AG09309 (cell line): Measurements from ENCODE around the gene HELZ.

Experiments used
- DNase-seq: peaks from one replicate; pipeline ENCODE4 v3.0.0-alpha.2; 2010; ENCODE audit warnings: low read depth
- H3K4me3 ChIP-seq: 2 replicates; pipeline ENCODE4 v1.5.1; 2011; ENCODE audit warnings: mild to moderate bottlenecking, low read depth, low read length, moderate library complexity; ENCODE audit not compliant: control insufficient read depth
- TF ChIP-seq, protein P1 (sequence below): IDR thresholded peaks from 2 replicates; pipeline ENCODE4 v1.5.1; 2011; ENCODE audit warnings: mild to moderate bottlenecking, low read depth, low read length, inconsistent platforms; ENCODE audit not compliant: insufficient read depth, control insufficient read depth; ENCODE audit errors: missing control alignments

Gene HELZ

DNA sequence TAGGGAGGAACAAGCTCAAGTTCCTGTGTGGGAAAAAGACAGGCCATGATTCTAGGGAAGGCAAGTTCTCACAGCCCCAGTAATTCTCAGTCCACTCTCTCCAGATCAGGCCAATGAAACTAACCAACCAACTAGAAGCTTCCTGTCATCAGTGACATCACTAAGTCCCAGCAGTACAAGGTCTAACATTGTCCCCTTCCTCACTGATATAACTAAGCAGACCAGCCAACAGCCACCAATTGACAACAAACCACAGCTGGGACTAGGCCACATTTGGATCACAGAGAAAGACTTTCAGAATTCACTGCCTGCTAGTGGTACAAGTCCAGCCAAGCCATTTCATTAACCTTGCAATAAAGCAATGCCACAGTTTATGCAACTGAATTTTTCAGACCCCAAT, 106.6 kb downstream of the HELZ start:
- H3K4me3 ChIP-seq: no peak overlapping the region
- TF ChIP-seq, protein P1, sequence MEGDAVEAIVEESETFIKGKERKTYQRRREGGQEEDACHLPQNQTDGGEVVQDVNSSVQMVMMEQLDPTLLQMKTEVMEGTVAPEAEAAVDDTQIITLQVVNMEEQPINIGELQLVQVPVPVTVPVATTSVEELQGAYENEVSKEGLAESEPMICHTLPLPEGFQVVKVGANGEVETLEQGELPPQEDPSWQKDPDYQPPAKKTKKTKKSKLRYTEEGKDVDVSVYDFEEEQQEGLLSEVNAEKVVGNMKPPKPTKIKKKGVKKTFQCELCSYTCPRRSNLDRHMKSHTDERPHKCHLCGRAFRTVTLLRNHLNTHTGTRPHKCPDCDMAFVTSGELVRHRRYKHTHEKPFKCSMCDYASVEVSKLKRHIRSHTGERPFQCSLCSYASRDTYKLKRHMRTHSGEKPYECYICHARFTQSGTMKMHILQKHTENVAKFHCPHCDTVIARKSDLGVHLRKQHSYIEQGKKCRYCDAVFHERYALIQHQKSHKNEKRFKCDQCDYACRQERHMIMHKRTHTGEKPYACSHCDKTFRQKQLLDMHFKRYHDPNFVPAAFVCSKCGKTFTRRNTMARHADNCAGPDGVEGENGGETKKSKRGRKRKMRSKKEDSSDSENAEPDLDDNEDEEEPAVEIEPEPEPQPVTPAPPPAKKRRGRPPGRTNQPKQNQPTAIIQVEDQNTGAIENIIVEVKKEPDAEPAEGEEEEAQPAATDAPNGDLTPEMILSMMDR: no peak
- no peak for DNase-seq

DNA sequence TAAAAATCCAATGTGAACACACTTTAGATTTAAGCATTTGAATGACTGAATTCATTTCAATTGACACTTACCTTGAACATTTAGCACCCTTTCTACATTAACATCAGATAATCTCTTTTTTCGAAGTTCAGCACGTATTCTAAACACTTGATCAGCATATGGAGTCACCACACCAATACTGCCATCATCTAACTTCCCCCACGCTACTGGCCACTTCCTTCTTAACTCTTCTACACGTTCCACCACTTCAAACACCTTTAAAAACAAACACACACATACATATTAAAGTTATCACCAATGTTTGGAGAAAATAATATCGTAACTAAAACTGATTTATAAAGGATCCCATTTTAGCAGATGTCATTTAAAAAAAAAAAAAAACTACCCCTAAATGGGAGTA, 107.1 kb downstream of the HELZ start:
- TF ChIP-seq, protein P1: no peak
- no peak for DNase-seq
- no peak overlapping the region for H3K4me3 ChIP-seq

DNA sequence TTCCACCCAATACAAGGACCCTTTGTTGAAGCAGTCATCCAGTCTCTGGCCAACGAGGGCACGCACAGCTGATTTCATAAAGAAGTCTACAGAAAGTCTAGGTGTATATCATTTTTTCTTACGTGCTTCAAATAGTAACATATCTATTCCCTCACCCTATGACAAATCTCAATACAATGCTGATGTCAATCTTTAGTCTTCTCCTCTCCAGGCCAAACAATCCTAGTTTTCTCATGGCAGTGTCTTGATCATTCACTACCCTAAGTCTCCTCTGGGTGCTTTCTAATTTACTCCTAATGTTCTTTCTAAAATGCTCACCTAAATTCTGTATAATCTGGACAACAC, 108.0 kb downstream of the HELZ start:
- no peak for DNase-seq
- no peak overlapping the region for H3K4me3 ChIP-seq
- TF ChIP-seq, protein P1: no peak

DNA sequence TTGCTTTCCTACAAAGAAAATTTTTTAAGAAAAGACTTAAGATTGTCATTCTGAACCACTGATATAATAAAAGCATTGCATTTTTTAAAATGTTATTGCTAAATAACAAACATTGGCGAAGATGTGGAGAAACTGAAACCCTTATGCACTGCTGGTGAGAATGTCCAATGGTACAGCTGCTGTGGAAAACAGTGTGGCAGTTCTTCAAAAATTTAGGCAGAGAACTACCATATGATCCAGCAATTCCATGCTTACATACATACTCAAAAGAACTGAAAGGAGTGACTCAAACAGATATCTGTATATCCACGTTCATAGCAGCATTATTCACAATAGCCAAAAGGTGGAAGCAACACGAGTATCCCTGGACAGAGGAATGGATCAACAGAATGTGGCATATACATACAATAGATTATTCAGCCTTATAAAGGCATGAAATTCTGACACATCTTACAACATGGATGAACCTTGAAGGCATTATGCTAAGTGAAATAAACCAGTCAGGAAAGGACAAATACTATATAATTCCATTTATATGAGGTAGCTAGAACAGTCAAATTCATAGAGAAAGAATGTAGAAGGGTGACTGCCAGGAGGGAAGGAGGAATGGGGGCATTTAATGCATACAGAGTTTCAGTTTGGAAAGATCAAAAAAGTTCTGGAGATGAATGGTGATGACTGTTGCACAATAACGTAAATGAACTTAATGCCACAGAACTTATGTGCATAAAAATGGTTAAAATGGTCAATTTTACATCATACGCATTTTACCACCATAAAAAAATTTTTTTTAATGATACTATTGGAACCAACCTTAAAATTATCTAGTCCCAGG, 108.6 kb downstream of the HELZ start:
- TF ChIP-seq, protein P1: no peak
- DNase-seq: no peak
- no peak overlapping the region for H3K4me3 ChIP-seq

GRCh38 chr17:67133161-67133560, 111.8 kb downstream of the HELZ start:
- TF ChIP-seq, protein P1: no peak
- DNase-seq: no peak
- H3K4me3 ChIP-seq: no peak overlapping the region

DNA sequence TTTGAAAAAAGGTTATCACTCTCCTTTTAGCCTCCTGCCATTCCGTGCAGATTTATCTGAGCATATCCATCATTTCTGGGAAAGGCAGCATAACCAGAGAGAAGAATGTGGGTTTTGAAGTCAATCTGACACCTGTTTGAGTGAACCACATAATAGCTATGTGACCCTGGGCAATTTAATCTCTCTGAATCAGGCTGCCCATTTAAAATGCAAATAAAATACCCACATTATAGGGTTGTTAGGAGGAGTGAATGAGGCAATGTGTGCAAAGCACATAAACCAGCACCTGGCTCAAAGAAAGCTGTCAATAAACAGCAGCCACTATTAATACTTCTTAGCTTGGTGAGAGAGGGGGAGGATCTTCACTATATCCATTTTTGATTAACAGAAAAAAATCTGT, 112.6 kb downstream of the HELZ start:
- TF ChIP-seq, protein P1: no peak
- no peak overlapping the region for H3K4me3 ChIP-seq
- no peak for DNase-seq

GRCh38 chr17:67130768-67131167, 114.2 kb downstream of the HELZ start:
- TF ChIP-seq, protein P1: no peak
- no peak for DNase-seq

More at GRCh38 chr17:67130768-67131167, 114.2 kb downstream of the HELZ start:
- H3K4me3 ChIP-seq: no peak overlapping the region
